Lower leg skin (tissue), 4 donors: Measurements from ENCODE around the gene DLX4. TPM values are rescaled to one million over a fixed set of nuclear protein-coding genes. Genes with fewer than 3 reads are reported as not detected.

Source experiments
- DNase-seq, 2 donors: peaks; one replicate each; pipeline ENCODE4 v3.0.0-alpha.2; 2019; ENCODE audit warnings: low spot score in 2 of 2
- H3K4me3 ChIP-seq: fragments of 200-600 bp; sonication (generic); 2 replicates; pipeline ENCODE4 v1.5.1; 2017; ENCODE audit warnings: mild to moderate bottlenecking, low read depth; ENCODE audit not compliant: poor library complexity, severe bottlenecking
- CTCF ChIP-seq, 3 donors: fragments of 450-650 bp; IDR thresholded peaks; one replicate each; pipeline ENCODE4 v1.5.1; 2016; ENCODE audit warnings: antibody characterized with exemption in 3 of 3, mild to moderate bottlenecking in 3 of 3, moderate library complexity in 2 of 3
- POLR2A ChIP-seq, 2 donors: fragments of 450-650 bp; IDR thresholded peaks; one replicate each; pipeline ENCODE4 v1.6.1; 2016 to 2017; ENCODE audit warnings: antibody characterized with exemption in 2 of 2, mild to moderate bottlenecking in 1 of 2, moderate library complexity in 1 of 2
- WGBS, 2 donors: methylation state at CpG; one replicate each; pipeline ENCODE4 v1.1.5; 2018; 5-methylcytosine and 5-hydroxymethylcytosine counted together
- intact Hi-C: fragments of 100-400 bp; cut with DNase I; formaldehyde crosslinking; loops from one replicate; pipeline ENCODE4 v1.15.0; 2023; ENCODE audit warnings: low total_unique reads
- total RNA-seq, 4 donors: library from RNA; depleted of rRNA; stranded (reverse); fragments of >200 nt; gene quantifications; one replicate each; pipeline ENCODE4 v1.1.0, GENCODE V29; 2016

DLX4 gene
- total RNA-seq, 4 donors from 2014 or later: 1.9 to 3.3 (median 2.5) TPM

GRCh38 chr17:49979748-49980479 is 10.9 kb downstream of the DLX4 start:
- intact Hi-C loops: no loop called here
- 69 to 74% methylated on average over 4 of the region's 4 CpGs for WGBS, 2 donors
- TF ChIP-seq CTCF (IDR thresholded peaks at IDR 0.05) (no peak), POLR2A (IDR thresholded peaks at IDR 0.05) (no peak)
- no peak overlapping the region for H3K4me3 ChIP-seq
- DNase-seq: no peak

GRCh38 chr17:49980703-49981197 is 11.8 kb downstream of the DLX4 start:
- no peak overlapping the region for H3K4me3 ChIP-seq
- WGBS, 2 donors: 39 to 42% methylated on average over 6 to 7 of the region's 7 CpGs
- intact Hi-C loops: no loop called here
- DNase-seq: no peak
- TF ChIP-seq CTCF (IDR thresholded peaks at IDR 0.05) (no peak), POLR2A (IDR thresholded peaks at IDR 0.05) (no peak)

GRCh38 chr17:49984283-49984682 is 15.3 kb downstream of the DLX4 start:
- TF ChIP-seq CTCF (IDR thresholded peaks at IDR 0.05): no peak
- no peak for TF ChIP-seq POLR2A (IDR thresholded peaks at IDR 0.05)
- no peak overlapping the region for H3K4me3 ChIP-seq
- DNase-seq: no peak
- intact Hi-C loops: no loop called here
- WGBS, 2 donors: 10 to 54% methylated on average over 2 to 3 of the region's 3 CpGs

- no peak for TF ChIP-seq POLR2A (IDR thresholded peaks at IDR 0.05)
- no peak for TF ChIP-seq CTCF (IDR thresholded peaks at IDR 0.05)
- intact Hi-C loops: no loop called here
- DNase-seq: no peak
- 39 to 72% methylated on average over 2 of the region's 2 CpGs for WGBS, 2 donors
- no peak overlapping the region for H3K4me3 ChIP-seq
Measured at GRCh38 chr17:49984776-49985175, 15.8 kb downstream of the DLX4 start.

- intact Hi-C loops: no loop called here
- no peak overlapping the region for H3K4me3 ChIP-seq
- 52 to 53% methylated on average over 3 of the region's 3 CpGs for WGBS, 2 donors
- no peak for DNase-seq
- TF ChIP-seq CTCF (IDR thresholded peaks at IDR 0.05) (no peak), POLR2A (IDR thresholded peaks at IDR 0.05) (no peak)
Measured at GRCh38 chr17:49985310-49985990, 16.5 kb downstream of the DLX4 start.
